Endothelial cell (in vitro differentiated cells): ENCODE results near the gene WEE1. TPM values are rescaled to one million over a fixed set of nuclear protein-coding genes. Genes with fewer than 3 reads are reported as not detected.
"Not testable (repeated sequence)": the region's sequence is repeated elsewhere in the genome, so short reads cannot be mapped to it uniquely, and the experiment has no call there.

Source experiments
- DNase-seq: peaks from one replicate; pipeline ENCODE4 v3.0.0; 2021; ENCODE audit warnings: low spot score
- H3K27ac Mint-ChIP-seq: one replicate; pipeline ENCODE4 v1.8.0; 2021; ENCODE audit warnings: mixed read lengths, inconsistent platforms; ENCODE audit not compliant: unreplicated experiment
- H3K27me3 Mint-ChIP-seq: one replicate; pipeline ENCODE4 v1.8.0; 2021; ENCODE audit warnings: mild to moderate bottlenecking, moderate library complexity, mixed read lengths, inconsistent platforms; ENCODE audit not compliant: unreplicated experiment
- H3K36me3 Mint-ChIP-seq: one replicate; pipeline ENCODE4 v1.8.0; 2021; ENCODE audit warnings: mild to moderate bottlenecking, low read depth, mixed read lengths, inconsistent platforms; ENCODE audit not compliant: unreplicated experiment
- H3K4me1 Mint-ChIP-seq: one replicate; pipeline ENCODE4 v1.8.0; 2021; ENCODE audit warnings: mild to moderate bottlenecking, mixed read lengths, inconsistent platforms; ENCODE audit not compliant: unreplicated experiment
- H3K4me3 Mint-ChIP-seq: one replicate; pipeline ENCODE4 v1.8.0; 2021; ENCODE audit warnings: mild to moderate bottlenecking, mixed read lengths, inconsistent platforms; ENCODE audit not compliant: unreplicated experiment
- H3K9me3 Mint-ChIP-seq: one replicate; pipeline ENCODE4 v1.8.0; 2021; ENCODE audit warnings: mixed read lengths, inconsistent platforms; ENCODE audit not compliant: unreplicated experiment
- total RNA-seq: library from RNA; stranded (reverse); fragmentation: NEBNext Ultra II Directional; extraction: Animal tissue kit (Norgen Biotek cat#: 25700); gene quantifications from one replicate; pipeline ENCODE4 v1.2.1, GENCODE V29; 2021; ENCODE audit not compliant: unreplicated experiment
- TF ChIP-seq, protein P1 (sequence below): fragments of 200-600 bp; sonication (generic); IDR thresholded peaks from one replicate; pipeline ENCODE4 v1.5.0; 2021; ENCODE audit warnings: antibody characterized with exemption; ENCODE audit not compliant: unreplicated experiment

WEE1 gene
- total RNA-seq, 1 donor from 2014 or later, result 24.0 TPM

- Mint-ChIP-seq H3K27me3 (peaks cover 14% of the 10 kb centered on the region), H3K4me1 (peaks cover 10% of the 10 kb centered on the region), H3K36me3 (peaks cover 3% of the 10 kb centered on the region), H3K4me3 (no peak overlapping the region), H3K9me3 (no peaks in the 10 kb centered on the region), H3K27ac (no peak overlapping the region)
- no peak for DNase-seq
- TF ChIP-seq, protein P1, sequence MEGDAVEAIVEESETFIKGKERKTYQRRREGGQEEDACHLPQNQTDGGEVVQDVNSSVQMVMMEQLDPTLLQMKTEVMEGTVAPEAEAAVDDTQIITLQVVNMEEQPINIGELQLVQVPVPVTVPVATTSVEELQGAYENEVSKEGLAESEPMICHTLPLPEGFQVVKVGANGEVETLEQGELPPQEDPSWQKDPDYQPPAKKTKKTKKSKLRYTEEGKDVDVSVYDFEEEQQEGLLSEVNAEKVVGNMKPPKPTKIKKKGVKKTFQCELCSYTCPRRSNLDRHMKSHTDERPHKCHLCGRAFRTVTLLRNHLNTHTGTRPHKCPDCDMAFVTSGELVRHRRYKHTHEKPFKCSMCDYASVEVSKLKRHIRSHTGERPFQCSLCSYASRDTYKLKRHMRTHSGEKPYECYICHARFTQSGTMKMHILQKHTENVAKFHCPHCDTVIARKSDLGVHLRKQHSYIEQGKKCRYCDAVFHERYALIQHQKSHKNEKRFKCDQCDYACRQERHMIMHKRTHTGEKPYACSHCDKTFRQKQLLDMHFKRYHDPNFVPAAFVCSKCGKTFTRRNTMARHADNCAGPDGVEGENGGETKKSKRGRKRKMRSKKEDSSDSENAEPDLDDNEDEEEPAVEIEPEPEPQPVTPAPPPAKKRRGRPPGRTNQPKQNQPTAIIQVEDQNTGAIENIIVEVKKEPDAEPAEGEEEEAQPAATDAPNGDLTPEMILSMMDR, result no peak
These were observed 42.7 kb downstream of the WEE1 start for GRCh38 chr11:9616042-9616675.

GRCh38 chr11:9616858-9617257, 43.4 kb downstream of the WEE1 start:
- Mint-ChIP-seq H3K4me3 (no peak overlapping the region), H3K9me3 (no peaks in the 10 kb centered on the region), H3K27ac (no peak overlapping the region), H3K27me3 (peaks cover 14% of the 10 kb centered on the region), H3K4me1 (peaks cover 10% of the 10 kb centered on the region), H3K36me3 (peaks cover 6% of the 10 kb centered on the region)
- DNase-seq, result no peak
- TF ChIP-seq, protein P1, result no peak

DNA sequence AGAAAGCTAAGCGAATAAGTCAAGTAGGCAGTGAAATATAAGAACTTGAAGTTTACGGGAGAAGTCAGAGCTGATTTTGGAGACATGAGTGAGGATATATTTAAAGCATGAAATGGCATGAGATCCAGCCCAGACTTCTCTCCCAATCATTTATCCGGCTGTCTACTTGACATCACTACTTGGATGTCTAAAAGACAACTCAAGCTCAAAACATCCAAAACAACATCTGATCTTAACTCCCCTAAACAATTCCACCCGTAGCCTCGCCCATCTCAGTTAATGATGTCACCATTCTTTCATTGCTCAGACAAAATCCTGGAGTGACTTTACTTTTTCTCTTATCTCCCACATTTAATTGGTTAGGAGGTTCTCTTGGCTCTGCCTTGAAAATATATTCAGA, 44.5 kb downstream of the WEE1 start:
- DNase-seq, result no peak
- Mint-ChIP-seq H3K4me1 (peaks cover 9% of the 10 kb centered on the region), H3K9me3 (no peaks in the 10 kb centered on the region), H3K4me3 (peak overlapping the region; percentile 10), H3K27ac (peak overlapping the region; percentile 19), H3K27me3 (peaks cover 10% of the 10 kb centered on the region), H3K36me3 (peaks cover 11% of the 10 kb centered on the region)
- TF ChIP-seq, protein P1, result no peak

GRCh38 chr11:9619004-9619403, 45.5 kb downstream of the WEE1 start:
- Mint-ChIP-seq H3K4me1 (peaks cover 6% of the 10 kb centered on the region), H3K4me3 (no peak overlapping the region), H3K27ac (peak overlapping the region; percentile 38), H3K36me3 (peaks cover 11% of the 10 kb centered on the region), H3K27me3 (peaks cover 3% of the 10 kb centered on the region), H3K9me3 (no peaks in the 10 kb centered on the region)
- no peak for DNase-seq
- TF ChIP-seq, protein P1, result no peak

- H3K27me3 Mint-ChIP-seq, result peaks cover 6% of the 10 kb centered on the region
- TF ChIP-seq, protein P1, result no peak
- H3K27ac Mint-ChIP-seq, result no peak overlapping the region
- H3K4me1 Mint-ChIP-seq, result peaks cover 2% of the 10 kb centered on the region
- no peaks in the 10 kb centered on the region for H3K9me3 Mint-ChIP-seq
- DNase-seq, result no peak
- peaks cover 11% of the 10 kb centered on the region for H3K36me3 Mint-ChIP-seq
- H3K4me3 Mint-ChIP-seq, result no peak overlapping the region
These were observed 46.5 kb downstream of the WEE1 start for GRCh38 chr11:9619971-9620370.

DNA sequence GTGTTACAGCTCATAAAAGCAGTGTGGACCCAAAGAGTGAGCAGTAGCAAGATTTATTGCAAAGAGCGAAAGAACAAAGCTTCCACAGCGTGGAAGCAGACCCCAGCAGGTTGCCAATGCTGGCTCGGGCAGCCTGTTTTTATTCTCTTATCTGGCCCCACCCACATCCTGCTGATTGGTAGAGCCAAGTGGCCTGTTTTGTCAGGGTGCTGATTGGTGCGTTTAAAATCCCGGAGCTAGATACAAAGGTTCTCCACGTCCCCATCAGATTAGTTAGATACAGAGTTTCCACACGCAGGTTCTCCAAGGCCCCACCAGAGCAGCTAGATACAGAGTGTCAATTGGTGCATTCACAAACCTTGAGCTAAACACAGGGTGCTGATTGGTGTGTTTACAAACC, 48.9 kb downstream of the WEE1 start:
- H3K27me3 Mint-ChIP-seq, H3K27ac Mint-ChIP-seq, H3K9me3 Mint-ChIP-seq, H3K4me3 Mint-ChIP-seq, DNase-seq: not testable (repeated sequence)
- peaks cover 11% of the 10 kb centered on the region for H3K36me3 Mint-ChIP-seq
- H3K4me1 Mint-ChIP-seq, result peaks cover 25% of the 10 kb centered on the region

DNA sequence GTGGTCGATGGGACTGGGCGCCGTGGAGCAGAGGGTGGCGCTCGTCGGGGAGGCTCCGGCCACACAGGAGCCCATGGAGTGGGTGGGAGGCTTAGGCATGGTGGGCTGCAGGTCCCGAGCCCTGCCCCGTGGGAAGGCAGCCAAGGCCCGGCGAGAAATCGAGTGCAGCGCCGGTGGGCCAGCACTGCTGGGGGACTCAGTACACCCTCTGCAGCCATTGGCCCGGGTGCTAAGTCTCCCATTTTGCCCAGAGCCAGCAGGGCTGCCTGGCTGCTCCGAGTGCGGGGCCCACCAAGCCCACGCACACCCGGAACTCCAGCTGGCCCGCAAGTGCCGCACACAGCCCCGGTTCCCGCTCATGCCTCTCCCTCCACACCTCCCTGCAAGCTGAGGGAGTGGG, 49.6 kb downstream of the WEE1 start:
- Mint-ChIP-seq H3K36me3 (peaks cover 11% of the 10 kb centered on the region), H3K4me1 (peaks cover 31% of the 10 kb centered on the region)
- H3K4me3 Mint-ChIP-seq, H3K27ac Mint-ChIP-seq, DNase-seq, H3K9me3 Mint-ChIP-seq, H3K27me3 Mint-ChIP-seq: not testable (repeated sequence)
